HCT116 (cell line): ENCODE measurements around the gene AOC3.

ENCODE experiments used
- CEBPB ChIP-seq: IDR thresholded peaks from 2 replicates; pipeline ENCODE4 v1.6.1; 2012; ENCODE audit warnings: low read depth
- TCF7L2 ChIP-seq: IDR thresholded peaks from 2 replicates; pipeline ENCODE4 v1.7.0; 2011; ENCODE audit warnings: borderline replicate concordance, inconsistent platforms; ENCODE audit not compliant: insufficient read depth, insufficient read length; ENCODE audit errors: extremely low read depth
- TF ChIP-seq, protein P1 (sequence below), 3 experiments: fragments of 200-600 bp in 1 of 3; sonication (generic) in 1 of 3; IDR thresholded peaks in 2 of 3; conservative IDR thresholded peaks in 1 of 3; 2 replicates each; pipeline ENCODE4 v1.5.1; 2012 to 2017; ENCODE audit warnings: low read depth in 2 of 3, low read length in 2 of 3, antibody characterized with exemption in 1 of 3, borderline replicate concordance in 1 of 3, control low read depth in 1 of 3, mild to moderate bottlenecking in 1 of 3, mixed read lengths in 1 of 3, mixed run types in 1 of 3, moderate library complexity in 1 of 3; ENCODE audit not compliant: insufficient read depth in 1 of 3

DNA sequence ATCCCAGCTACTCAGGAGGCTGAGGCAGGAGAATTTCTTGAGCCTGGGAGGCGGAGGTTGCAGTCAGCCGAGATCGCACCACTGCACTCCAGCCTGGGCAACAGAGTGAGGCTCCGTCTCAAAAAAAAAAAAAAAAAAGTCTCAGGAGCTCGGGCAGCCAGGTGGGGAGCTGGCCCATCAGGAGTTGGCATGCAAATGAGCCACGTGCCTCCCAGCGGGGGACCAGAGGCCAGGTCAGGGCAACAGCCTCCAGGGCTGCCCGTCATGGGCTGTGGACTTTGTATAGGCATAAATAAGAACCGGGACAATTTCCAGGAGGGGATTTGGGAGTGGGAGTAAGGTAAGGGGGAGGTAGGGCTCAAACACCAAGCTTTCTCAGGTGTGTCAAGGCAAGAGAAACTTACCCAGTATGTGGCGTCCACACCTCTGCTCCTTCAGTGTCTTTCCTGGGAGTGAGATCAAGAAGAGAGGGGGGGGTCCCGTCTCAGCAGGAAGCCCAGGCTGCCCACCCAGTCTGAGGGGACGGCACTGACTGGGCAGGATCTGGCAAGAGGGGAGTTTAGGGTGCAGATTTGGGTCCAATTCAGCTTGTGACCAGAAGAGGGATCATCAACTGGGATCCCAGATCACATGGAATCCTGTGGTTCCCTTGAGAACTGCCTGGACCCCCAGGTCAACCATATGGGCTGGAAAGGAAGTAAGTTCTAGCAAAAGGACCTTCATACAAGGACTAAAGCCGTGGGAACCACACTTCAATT, 27.3 kb downstream of the AOC3 start:
- TF ChIP-seq, protein P1, sequence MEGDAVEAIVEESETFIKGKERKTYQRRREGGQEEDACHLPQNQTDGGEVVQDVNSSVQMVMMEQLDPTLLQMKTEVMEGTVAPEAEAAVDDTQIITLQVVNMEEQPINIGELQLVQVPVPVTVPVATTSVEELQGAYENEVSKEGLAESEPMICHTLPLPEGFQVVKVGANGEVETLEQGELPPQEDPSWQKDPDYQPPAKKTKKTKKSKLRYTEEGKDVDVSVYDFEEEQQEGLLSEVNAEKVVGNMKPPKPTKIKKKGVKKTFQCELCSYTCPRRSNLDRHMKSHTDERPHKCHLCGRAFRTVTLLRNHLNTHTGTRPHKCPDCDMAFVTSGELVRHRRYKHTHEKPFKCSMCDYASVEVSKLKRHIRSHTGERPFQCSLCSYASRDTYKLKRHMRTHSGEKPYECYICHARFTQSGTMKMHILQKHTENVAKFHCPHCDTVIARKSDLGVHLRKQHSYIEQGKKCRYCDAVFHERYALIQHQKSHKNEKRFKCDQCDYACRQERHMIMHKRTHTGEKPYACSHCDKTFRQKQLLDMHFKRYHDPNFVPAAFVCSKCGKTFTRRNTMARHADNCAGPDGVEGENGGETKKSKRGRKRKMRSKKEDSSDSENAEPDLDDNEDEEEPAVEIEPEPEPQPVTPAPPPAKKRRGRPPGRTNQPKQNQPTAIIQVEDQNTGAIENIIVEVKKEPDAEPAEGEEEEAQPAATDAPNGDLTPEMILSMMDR (IDR thresholded peaks at IDR 0.05 in 2 of 3, conservative IDR thresholded peaks at IDR 0.05 in 1 of 3; ENCODE audit: borderline replicate concordance in 1 of 3, insufficient read depth in 1 of 3, low read depth in 2 of 3, low read length in 2 of 3), result 0 out of 6 replicates have a peak, but pooled peaks of 2 of the 3 experiments have one; percentile 4 to 15
- TF ChIP-seq CEBPB (no peak), TCF7L2 (no peak)
